ENCODE data around the gene ZNF215.
A peak's percentile ranks its signal among the peaks of the same experiment; 100 is the strongest.

ZNF215 gene

DNA sequence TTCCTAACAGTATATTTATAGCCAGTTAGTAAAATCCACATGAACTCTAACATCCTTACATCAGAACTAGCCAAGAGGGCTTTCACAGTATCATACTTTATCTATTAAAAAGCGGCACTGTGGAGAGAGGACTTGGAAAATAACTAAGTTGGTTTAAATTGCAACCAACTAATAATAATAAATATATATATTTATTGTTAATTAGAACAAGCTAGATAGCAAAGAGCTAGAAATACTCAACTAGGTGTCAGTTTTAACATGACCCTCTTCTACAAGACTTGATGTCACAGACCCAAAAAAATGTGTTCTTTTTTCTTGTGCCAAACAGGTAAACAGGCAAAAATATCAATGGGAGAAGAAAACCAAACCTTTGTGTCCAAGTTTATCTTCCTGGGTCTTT lies 5.5 kb upstream of the ZNF215 start, which contains the start of gene OR2D3:
Gene OR2D3 (plus strand): TSS at position 301 of the 400 bp plus-strand sequence. CDS start 0 bp downstream, at position 301.
- Histone ChIP-seq H3K36me3 (ENCODE audit: insufficient read depth, low read length) (no peaks in the 10 kb centered on the region), H3K79me2 (ENCODE audit: insufficient read depth, low read length) (no peaks in the 10 kb centered on the region), H3F3A (ENCODE audit: insufficient read depth, low read length) (no peaks in the 10 kb centered on the region), H3K4me3 (ENCODE audit: low read depth, low read length, poor library complexity, severe bottlenecking) (no peak within 1 kb of the TSS), H3K27ac (ENCODE audit: low read depth, low read length, poor library complexity, severe bottlenecking) (no peak within 1 kb of the TSS), H4K20me1 (ENCODE audit: insufficient read depth, low read length) (no peaks in the 10 kb centered on the region), H3K27me3 (ENCODE audit: insufficient read depth, low read length) (no peaks in the 10 kb centered on the region), H3K4me1 (ENCODE audit: insufficient read depth, low read length, severe bottlenecking) (peaks cover 3% of the 10 kb centered on the region), H3K9me2 (ENCODE audit: low read depth, low read length) (no peaks in the 10 kb centered on the region), H3K9ac (ENCODE audit: low read length) (no peak within 1 kb of the TSS), H3K9me3 (ENCODE audit: low read length) (no peaks in the 10 kb centered on the region), H3K4me2 (ENCODE audit: low read length) (no peak within 1 kb of the TSS), H2AFZ (ENCODE audit: low read length) (no peak within 1 kb of the TSS)
- no peak for TF ChIP-seq EZH2 (IDR thresholded peaks at IDR 0.05; ENCODE audit: borderline replicate concordance, low read length)
- TF ChIP-seq, protein P1, sequence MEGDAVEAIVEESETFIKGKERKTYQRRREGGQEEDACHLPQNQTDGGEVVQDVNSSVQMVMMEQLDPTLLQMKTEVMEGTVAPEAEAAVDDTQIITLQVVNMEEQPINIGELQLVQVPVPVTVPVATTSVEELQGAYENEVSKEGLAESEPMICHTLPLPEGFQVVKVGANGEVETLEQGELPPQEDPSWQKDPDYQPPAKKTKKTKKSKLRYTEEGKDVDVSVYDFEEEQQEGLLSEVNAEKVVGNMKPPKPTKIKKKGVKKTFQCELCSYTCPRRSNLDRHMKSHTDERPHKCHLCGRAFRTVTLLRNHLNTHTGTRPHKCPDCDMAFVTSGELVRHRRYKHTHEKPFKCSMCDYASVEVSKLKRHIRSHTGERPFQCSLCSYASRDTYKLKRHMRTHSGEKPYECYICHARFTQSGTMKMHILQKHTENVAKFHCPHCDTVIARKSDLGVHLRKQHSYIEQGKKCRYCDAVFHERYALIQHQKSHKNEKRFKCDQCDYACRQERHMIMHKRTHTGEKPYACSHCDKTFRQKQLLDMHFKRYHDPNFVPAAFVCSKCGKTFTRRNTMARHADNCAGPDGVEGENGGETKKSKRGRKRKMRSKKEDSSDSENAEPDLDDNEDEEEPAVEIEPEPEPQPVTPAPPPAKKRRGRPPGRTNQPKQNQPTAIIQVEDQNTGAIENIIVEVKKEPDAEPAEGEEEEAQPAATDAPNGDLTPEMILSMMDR (IDR thresholded peaks at IDR 0.05; ENCODE audit: low read length): no peak

DNA sequence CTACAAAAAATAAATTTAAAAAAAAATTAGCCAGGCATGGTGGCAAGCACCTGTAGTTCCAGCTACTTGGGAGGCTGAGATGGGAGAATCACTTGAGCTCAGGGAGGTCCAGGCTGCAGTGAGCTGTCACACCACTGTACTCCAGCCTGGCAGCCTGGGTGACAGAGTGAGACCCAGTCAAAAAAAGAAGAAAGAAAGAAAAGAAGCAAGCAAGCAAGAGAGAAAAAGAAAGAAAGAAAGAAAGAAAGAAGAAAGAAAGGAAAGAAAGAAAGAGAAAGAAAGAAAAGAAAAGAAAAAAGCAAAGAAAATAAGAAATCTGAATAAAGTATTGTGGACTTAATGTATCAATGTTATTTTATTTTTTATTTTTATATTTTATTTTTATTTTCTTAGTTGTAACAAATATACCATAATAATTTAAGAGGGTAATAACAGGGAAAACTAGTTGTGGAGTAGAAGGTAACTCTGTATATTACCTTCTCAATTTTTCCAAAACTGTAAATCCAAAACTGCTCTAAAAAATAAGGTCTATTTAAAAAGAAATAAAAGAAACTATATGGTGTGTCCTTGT lies 1.1 kb upstream of the ZNF215 start:
- Histone ChIP-seq H3K27me3 (ENCODE audit: insufficient read depth, low read length) (no peaks in the 10 kb centered on the region), H3K4me1 (ENCODE audit: insufficient read depth, low read length, severe bottlenecking) (peaks cover 34% of the 10 kb centered on the region), H2AFZ (ENCODE audit: low read length) (no peak overlapping the region), H3K9ac (ENCODE audit: low read length) (no peak overlapping the region), H3K9me2 (ENCODE audit: low read depth, low read length) (no peaks in the 10 kb centered on the region), H4K20me1 (ENCODE audit: insufficient read depth, low read length) (no peaks in the 10 kb centered on the region), H3K27ac (ENCODE audit: low read depth, low read length, poor library complexity, severe bottlenecking) (peak overlapping the region; percentile 80), H3K36me3 (ENCODE audit: insufficient read depth, low read length) (peaks cover 16% of the 10 kb centered on the region), H3K9me3 (ENCODE audit: low read length) (no peaks in the 10 kb centered on the region), H3K4me3 (ENCODE audit: low read depth, low read length, poor library complexity, severe bottlenecking) (no peak overlapping the region), H3F3A (ENCODE audit: insufficient read depth, low read length) (no peaks in the 10 kb centered on the region), H3K4me2 (ENCODE audit: low read length) (no peak overlapping the region), H3K79me2 (ENCODE audit: insufficient read depth, low read length) (peaks cover 7% of the 10 kb centered on the region; the same call in 1 of the 2 replicates)
- TF ChIP-seq, protein P1 (IDR thresholded peaks at IDR 0.05; ENCODE audit: low read length): no peak
- no peak for TF ChIP-seq EZH2 (IDR thresholded peaks at IDR 0.05; ENCODE audit: borderline replicate concordance, low read length)

DNA sequence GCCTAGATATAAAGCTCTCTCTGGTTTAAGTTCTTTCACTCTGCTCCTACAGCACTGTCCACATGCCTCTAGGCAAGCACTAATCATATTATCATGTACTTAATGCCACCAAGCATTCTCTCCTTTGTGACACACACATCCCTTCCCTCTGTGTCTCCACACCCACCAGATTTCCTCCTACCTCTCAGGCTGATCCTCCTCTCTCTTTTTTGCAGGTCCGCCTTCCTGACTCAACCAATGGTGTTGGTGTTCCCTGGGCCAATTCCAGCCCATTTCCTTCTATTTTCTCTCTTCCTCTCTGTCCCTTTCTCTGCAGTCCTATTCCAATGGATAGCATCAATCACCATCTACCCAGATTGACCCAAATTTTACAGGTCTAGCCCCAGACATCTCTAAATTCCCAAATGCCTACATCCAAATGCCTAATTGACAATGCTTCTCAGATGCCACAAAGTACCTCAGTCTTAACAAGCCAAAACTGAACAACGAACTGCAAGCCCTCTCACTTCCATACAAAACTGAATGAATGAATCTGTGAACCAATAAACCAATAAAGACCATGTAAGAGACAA lies 504 bp upstream of the ZNF215 start:
- peak overlapping the region; percentile 94 for H3K4me2 ChIP-seq (ENCODE audit: low read length)
- H2AFZ ChIP-seq (ENCODE audit: low read length): peak overlapping the region; percentile 11; the same call in 1 of the 2 replicates
- H3F3A ChIP-seq (ENCODE audit: insufficient read depth, low read length): no peaks in the 10 kb centered on the region
- no peaks in the 10 kb centered on the region for H3K27me3 ChIP-seq (ENCODE audit: insufficient read depth, low read length)
- H3K9ac ChIP-seq (ENCODE audit: low read length): peak overlapping the region; percentile 85
- peaks cover 34% of the 10 kb centered on the region for H3K4me1 ChIP-seq (ENCODE audit: insufficient read depth, low read length, severe bottlenecking)
- H3K79me2 ChIP-seq (ENCODE audit: insufficient read depth, low read length): peaks cover 7% of the 10 kb centered on the region; the same call in 1 of the 2 replicates
- H3K36me3 ChIP-seq (ENCODE audit: insufficient read depth, low read length): peaks cover 22% of the 10 kb centered on the region
- TF ChIP-seq, protein P1 (IDR thresholded peaks at IDR 0.05; ENCODE audit: low read length): no peak
- no peak for TF ChIP-seq EZH2 (IDR thresholded peaks at IDR 0.05; ENCODE audit: borderline replicate concordance, low read length)
- no peaks in the 10 kb centered on the region for H4K20me1 ChIP-seq (ENCODE audit: insufficient read depth, low read length)
- H3K9me3 ChIP-seq (ENCODE audit: low read length): no peaks in the 10 kb centered on the region
- H3K27ac ChIP-seq (ENCODE audit: low read depth, low read length, poor library complexity, severe bottlenecking): peak overlapping the region; percentile 80
- peak overlapping the region; percentile 92 for H3K4me3 ChIP-seq (ENCODE audit: low read depth, low read length, poor library complexity, severe bottlenecking)
- no peaks in the 10 kb centered on the region for H3K9me2 ChIP-seq (ENCODE audit: low read depth, low read length)

Measured in OCI-LY1 (cell line).